Caco-2 (cell line): Measurements from ENCODE around the gene ADARB1. TPM values are rescaled to one million over a fixed set of nuclear protein-coding genes. Genes with fewer than 3 reads are reported as not detected.

Experiments
- BruUV-seq: library from RNA; stranded (reverse); fragments of 400-500 nt; replicated peaks from 2 replicates; lab custom pipeline; 2021; lab: Mats Ljungman, UMichigan
- CTCF ChIA-PET: fragments of 300-600 bp; sonication (Branson Sonifier 250); formaldehyde crosslinking; loops from one replicate; lab custom pipeline; 2022; ENCODE audit warnings: antibody characterized with exemption; lab: Charles Lee
- POLR2A ChIA-PET: fragments of 300-600 bp; sonication (Branson Sonifier 250); formaldehyde crosslinking; loops from one replicate; lab custom pipeline; 2022; ENCODE audit warnings: antibody characterized with exemption; lab: Charles Lee
- DNase-seq, 2 experiments: peaks; one replicate each; pipeline versions ENCODE4 v3.0.0 to v3.0.0-alpha.2; 2020 to 2022
- H3K27me3 ChIP-seq: replicated peaks from 2 replicates; pipeline ENCODE4 v1.6.0; 2011; ENCODE audit warnings: low read length; ENCODE audit not compliant: control insufficient read depth, insufficient read depth
- H3K36me3 ChIP-seq: 2 replicates; pipeline ENCODE4 v1.5.1; 2011; ENCODE audit warnings: low read length; ENCODE audit not compliant: control insufficient read depth, insufficient read depth
- H3K4me1 ChIP-seq: fragments of 250-450 bp; sonication (Bioruptor Pico); 2 replicates; pipeline ENCODE4 v1.5.1; 2020; ENCODE audit warnings: mild to moderate bottlenecking
- H3K4me3 ChIP-seq: 2 replicates; pipeline ENCODE4 v1.5.1; 2011; ENCODE audit warnings: low read depth, mild to moderate bottlenecking, control low read depth, low read length
- H3K9me3 ChIP-seq: fragments of 250-450 bp; sonication (Bioruptor Pico); 2 replicates; pipeline ENCODE4 v1.5.1; 2020; ENCODE audit warnings: mild to moderate bottlenecking, moderate library complexity
- H3K27ac Mint-ChIP-seq: one replicate; pipeline ENCODE4 v1.8.0; 2022; ENCODE audit warnings: mixed read lengths; ENCODE audit not compliant: unreplicated experiment
- H3K27me3 Mint-ChIP-seq: one replicate; pipeline ENCODE4 v1.8.0; 2022; ENCODE audit warnings: mixed read lengths; ENCODE audit not compliant: insufficient read depth, unreplicated experiment
- H3K36me3 Mint-ChIP-seq: one replicate; pipeline ENCODE4 v1.8.0; 2022; ENCODE audit warnings: mild to moderate bottlenecking, mixed read lengths; ENCODE audit not compliant: insufficient read depth, unreplicated experiment
- H3K4me1 Mint-ChIP-seq: one replicate; pipeline ENCODE4 v1.8.0; 2022; ENCODE audit warnings: low read depth, mixed read lengths; ENCODE audit not compliant: unreplicated experiment
- H3K4me3 Mint-ChIP-seq: one replicate; pipeline ENCODE4 v1.8.0; 2022; ENCODE audit warnings: mild to moderate bottlenecking, moderate library complexity, mixed read lengths; ENCODE audit not compliant: unreplicated experiment
- H3K9me3 Mint-ChIP-seq: one replicate; pipeline ENCODE4 v1.8.0; 2022; ENCODE audit warnings: mixed read lengths; ENCODE audit not compliant: unreplicated experiment
- CTCF ChIP-seq, 2 experiments: fragments of 200-600 bp in 1 of 2; IDR thresholded peaks; 1 replicate in 1 of 2; 2 replicates in 1 of 2; pipeline versions ENCODE4 v1.5.1 to v1.8.0; 2011 to 2022; ENCODE audit warnings: antibody characterized with exemption in 1 of 2, control low read depth in 1 of 2, inconsistent platforms in 1 of 2, low read depth in 1 of 2, low read length in 1 of 2, mild to moderate bottlenecking in 1 of 2, moderate library complexity in 1 of 2; ENCODE audit not compliant: insufficient read depth in 1 of 2, severe bottlenecking in 1 of 2, unreplicated experiment in 1 of 2
- intact Hi-C: fragments of 100-400 bp; cut with micrococcal nuclease; formaldehyde crosslinking; loops from one replicate; pipeline ENCODE4 v1.10.0; 2022; ENCODE audit not compliant: unreplicated experiment
- total RNA-seq: library from RNA; stranded (reverse); gene quantifications from 2 replicates; pipeline ENCODE4 v1.2.3, GENCODE V29; 2022

ADARB1 gene
- total RNA-seq, 1 experiment from 2014 or later: 25.4 TPM

- no peak for TF ChIP-seq CTCF (IDR thresholded peaks at IDR 0.05; ENCODE audit: insufficient read depth in 1 of 2, low read depth in 1 of 2, low read length in 1 of 2, severe bottlenecking in 1 of 2, unreplicated experiment in 1 of 2)
- no peaks in the 10 kb centered on the region for H3K9me3 ChIP-seq
- POLR2A ChIA-PET: no interaction called here
- Mint-ChIP-seq H3K27me3 (no peaks in the 10 kb centered on the region), H3K27ac (no peak overlapping the region), H3K4me1 (no peaks in the 10 kb centered on the region), H3K4me3 (no peak overlapping the region), H3K36me3 (no peaks in the 10 kb centered on the region), H3K9me3 (no peaks in the 10 kb centered on the region)
- no peaks in the 10 kb centered on the region for H3K36me3 ChIP-seq
- DNase-seq: no peak
- intact Hi-C loops: no loop called here
- no TSS peak for BruUV-seq
- no peak overlapping the region for H3K4me3 ChIP-seq
- CTCF ChIA-PET: interaction anchor here (1.6 kb wide), 1 partner anchor 27 kb away, joined by 3 read pairs; no protein-coding TSS in a partner anchor
- no peaks in the 10 kb centered on the region for H3K27me3 ChIP-seq
- H3K4me1 ChIP-seq: no peaks in the 10 kb centered on the region
Measured at GRCh38 chr21:45166931-45167330, 92.6 kb downstream of the ADARB1 start.

- Mint-ChIP-seq H3K27me3 (no peaks in the 10 kb centered on the region), H3K4me1 (no peaks in the 10 kb centered on the region), H3K4me3 (no peak overlapping the region), H3K36me3 (no peaks in the 10 kb centered on the region), H3K27ac (no peak overlapping the region), H3K9me3 (no peaks in the 10 kb centered on the region)
- H3K9me3 ChIP-seq: no peaks in the 10 kb centered on the region
- no peaks in the 10 kb centered on the region for H3K4me1 ChIP-seq
- POLR2A ChIA-PET: no interaction called here
- CTCF ChIA-PET: no interaction called here
- H3K4me3 ChIP-seq: no peak overlapping the region
- TF ChIP-seq CTCF (IDR thresholded peaks at IDR 0.05; ENCODE audit: insufficient read depth in 1 of 2, low read depth in 1 of 2, low read length in 1 of 2, severe bottlenecking in 1 of 2, unreplicated experiment in 1 of 2): no peak
- H3K27me3 ChIP-seq: no peaks in the 10 kb centered on the region
- H3K36me3 ChIP-seq: no peaks in the 10 kb centered on the region
- intact Hi-C loops: no loop called here
- no TSS peak for BruUV-seq
- no peak for DNase-seq
Measured at GRCh38 chr21:45167796-45168222, 93.4 kb downstream of the ADARB1 start.

- ChIA-PET CTCF (no interaction called here), POLR2A (no interaction called here)
- Mint-ChIP-seq H3K36me3 (no peaks in the 10 kb centered on the region), H3K27ac (no peak overlapping the region), H3K9me3 (no peaks in the 10 kb centered on the region), H3K4me1 (no peaks in the 10 kb centered on the region), H3K27me3 (no peaks in the 10 kb centered on the region), H3K4me3 (no peak overlapping the region)
- no peaks in the 10 kb centered on the region for H3K27me3 ChIP-seq
- no peak overlapping the region for H3K4me3 ChIP-seq
- no peak for DNase-seq
- no peaks in the 10 kb centered on the region for H3K36me3 ChIP-seq
- TF ChIP-seq CTCF (IDR thresholded peaks at IDR 0.05; ENCODE audit: insufficient read depth in 1 of 2, low read depth in 1 of 2, low read length in 1 of 2, severe bottlenecking in 1 of 2, unreplicated experiment in 1 of 2): no peak
- intact Hi-C loops: no loop called here
- no peaks in the 10 kb centered on the region for H3K4me1 ChIP-seq
- no TSS peak for BruUV-seq
- no peaks in the 10 kb centered on the region for H3K9me3 ChIP-seq
Measured at GRCh38 chr21:45168522-45168921, 94.1 kb downstream of the ADARB1 start.
